GM12874 (cell line): ENCODE results near the gene KRTCAP2.

Source experiments
- TF ChIP-seq, protein P1 (sequence below): IDR thresholded peaks from 2 replicates; pipeline ENCODE4 v1.5.1; 2011; ENCODE audit warnings: low read depth, mild to moderate bottlenecking, control low read depth, low read length, moderate library complexity; ENCODE audit not compliant: insufficient read depth

The KRTCAP2 gene

DNA sequence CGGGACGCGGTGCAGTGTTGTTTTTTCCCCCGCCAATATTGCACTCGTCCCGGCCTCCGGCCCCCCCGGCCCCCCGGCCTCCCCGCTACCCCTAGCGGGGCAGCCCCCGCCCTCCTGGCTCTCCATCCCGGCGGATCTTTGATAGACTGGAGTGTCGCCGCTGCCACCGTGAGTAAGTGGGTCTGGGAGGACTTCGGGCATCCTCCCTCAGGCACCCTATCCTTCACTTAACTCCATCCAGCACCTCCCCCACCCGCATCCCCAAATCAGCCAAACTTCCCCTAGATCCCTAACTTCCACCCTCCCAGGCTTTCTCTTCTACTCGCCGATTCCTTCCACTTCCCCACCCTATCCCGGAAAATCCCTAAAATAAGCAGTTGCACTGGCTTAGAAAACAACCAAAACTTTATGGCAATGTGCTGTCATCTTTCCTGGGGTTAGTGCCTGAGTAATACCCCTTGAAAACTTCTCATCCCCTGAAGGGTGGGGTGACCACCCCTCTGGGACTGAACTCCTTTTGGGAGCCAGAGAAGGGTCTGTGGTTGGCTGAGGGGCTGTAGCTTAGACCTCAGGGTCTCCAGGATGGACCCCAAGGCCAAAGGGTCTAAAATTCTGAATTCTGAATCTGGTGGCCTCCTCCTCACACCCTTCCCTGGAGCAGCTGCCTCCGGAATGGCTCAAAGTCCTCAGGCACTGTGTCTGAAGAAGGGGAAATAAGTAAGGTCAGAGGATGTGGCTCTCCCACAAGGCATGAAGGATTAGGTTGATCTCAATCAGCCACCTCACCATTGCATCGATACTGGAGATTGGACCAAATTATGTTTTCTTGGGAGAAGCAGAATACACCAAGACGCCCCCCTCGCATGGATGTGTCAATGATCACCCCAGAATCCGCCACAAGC, 22.3 kb upstream of the KRTCAP2 start:
- TF ChIP-seq, protein P1, sequence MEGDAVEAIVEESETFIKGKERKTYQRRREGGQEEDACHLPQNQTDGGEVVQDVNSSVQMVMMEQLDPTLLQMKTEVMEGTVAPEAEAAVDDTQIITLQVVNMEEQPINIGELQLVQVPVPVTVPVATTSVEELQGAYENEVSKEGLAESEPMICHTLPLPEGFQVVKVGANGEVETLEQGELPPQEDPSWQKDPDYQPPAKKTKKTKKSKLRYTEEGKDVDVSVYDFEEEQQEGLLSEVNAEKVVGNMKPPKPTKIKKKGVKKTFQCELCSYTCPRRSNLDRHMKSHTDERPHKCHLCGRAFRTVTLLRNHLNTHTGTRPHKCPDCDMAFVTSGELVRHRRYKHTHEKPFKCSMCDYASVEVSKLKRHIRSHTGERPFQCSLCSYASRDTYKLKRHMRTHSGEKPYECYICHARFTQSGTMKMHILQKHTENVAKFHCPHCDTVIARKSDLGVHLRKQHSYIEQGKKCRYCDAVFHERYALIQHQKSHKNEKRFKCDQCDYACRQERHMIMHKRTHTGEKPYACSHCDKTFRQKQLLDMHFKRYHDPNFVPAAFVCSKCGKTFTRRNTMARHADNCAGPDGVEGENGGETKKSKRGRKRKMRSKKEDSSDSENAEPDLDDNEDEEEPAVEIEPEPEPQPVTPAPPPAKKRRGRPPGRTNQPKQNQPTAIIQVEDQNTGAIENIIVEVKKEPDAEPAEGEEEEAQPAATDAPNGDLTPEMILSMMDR, result no peak

DNA sequence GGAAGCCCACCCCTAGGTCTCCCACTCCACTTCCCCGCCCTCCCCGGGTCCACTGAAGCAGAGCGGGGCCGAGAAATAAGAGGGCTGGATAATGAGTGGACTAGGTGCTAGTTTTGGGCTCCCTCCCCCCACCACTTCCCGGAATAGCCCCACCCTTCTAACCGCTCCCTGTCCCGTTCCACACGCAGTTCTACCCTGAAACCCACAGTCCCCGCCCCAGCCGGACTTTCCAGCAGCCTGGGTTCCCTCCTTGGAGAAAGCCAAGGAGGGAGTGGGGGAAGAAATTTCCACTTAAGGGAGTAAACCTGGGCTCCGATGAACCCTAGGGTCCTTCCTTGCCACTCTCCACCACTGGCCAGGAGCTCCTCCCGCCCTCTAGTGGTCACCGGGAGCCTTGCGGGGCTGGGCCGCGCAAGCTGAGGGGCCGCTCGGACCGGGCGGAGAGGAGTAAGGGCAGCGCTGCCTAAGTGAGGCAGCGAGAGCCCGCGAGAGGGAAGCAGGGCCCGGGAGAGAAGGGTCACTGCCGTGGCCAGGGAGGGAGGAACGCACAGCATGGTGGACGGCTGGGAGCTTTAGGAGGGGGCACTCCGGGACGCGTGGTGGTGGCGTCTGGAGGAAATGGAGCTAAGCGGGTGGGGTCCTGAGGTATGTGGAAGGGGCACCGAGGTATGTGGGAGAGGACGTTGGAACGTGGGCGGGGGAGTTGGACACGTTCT, 20.3 kb upstream of the KRTCAP2 start:
- TF ChIP-seq, protein P1, result peak; percentile 99

DNA sequence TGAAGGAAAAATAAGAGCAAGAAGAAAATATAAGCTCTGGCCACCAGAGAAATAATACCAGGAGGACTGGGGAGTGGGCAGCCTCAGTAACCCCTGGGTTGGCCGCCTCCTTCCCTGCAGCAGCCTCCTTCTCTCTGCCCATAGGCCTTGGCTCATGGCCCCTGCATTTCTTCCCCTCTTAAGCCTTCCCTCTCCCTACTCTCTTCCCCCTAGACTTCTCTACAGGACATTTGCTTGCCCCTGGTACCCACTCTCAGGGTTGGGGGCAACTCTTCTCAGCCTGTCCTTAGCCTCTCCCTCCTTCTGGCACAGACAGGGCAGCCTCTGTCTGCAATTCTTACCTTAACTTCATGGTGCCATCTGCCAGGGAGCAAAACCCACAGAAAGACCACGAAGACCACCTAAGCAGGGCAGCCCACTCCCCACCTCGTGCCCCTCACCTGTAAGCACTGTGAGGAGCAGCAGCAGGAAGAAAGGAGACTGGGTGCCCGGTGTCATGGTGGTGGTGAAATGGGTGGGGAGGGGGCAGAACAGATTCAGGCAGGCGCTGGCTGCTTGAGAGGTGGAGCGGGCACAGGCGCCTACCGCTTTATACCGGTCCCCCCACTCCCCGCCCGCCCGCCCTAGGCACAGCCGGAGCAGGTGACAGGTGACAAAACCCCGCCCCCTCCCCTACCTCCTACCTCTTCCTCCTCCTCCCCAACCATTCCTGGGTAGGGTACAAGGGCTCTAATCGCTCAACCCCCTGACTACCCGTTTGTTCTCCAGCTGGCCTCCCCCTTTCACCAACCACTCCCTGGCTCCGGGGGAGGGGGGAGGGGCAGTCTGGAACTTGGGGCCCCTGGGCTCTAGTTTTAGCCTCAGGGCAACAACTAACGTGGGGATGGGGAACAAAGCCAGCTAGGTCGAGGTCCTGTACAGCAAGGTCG, 19.5 kb upstream of the KRTCAP2 start:
- TF ChIP-seq, protein P1, result no peak

DNA sequence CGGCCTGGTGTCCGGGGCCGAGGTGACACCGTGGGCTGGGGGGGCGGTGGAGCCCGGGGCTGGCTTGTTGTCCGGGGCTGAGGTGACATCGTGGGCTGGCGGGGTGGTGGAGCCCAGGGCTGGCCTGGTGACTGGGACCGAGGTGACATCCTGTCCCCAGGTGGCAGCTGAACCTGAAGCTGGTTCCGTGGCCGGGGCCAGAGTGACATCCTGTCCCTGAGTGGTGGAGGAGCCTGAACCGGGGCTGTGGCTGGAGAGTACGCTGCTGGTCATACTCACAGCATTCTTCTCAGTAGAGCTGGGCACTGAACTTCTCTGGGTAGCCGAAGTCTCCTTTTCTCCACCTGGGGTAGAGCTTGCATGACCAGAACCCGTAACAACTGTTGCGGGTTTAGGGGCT, 18.8 kb upstream of the KRTCAP2 start:
- TF ChIP-seq, protein P1, result no peak

DNA sequence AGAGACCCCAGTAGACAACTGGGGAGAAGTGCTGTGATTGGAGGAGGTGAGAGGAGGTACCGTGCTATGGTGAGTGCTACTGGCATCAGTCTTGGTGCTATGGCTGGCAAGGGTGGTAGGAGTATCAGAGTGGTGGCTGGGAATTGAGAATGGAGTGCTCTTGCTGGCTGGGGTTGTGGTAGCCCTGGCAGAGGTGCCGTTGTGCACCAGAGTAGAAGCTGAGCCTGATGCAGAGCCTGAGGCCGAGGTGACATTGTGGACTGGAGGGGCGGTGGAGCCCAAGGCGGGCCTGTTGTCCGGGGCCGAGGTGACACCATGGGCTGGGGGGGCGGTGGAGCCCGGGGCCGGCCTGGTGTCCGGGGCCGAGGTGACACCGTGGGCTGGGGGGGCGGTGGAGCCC, 15.2 kb upstream of the KRTCAP2 start:
- TF ChIP-seq, protein P1, result no peak

DNA sequence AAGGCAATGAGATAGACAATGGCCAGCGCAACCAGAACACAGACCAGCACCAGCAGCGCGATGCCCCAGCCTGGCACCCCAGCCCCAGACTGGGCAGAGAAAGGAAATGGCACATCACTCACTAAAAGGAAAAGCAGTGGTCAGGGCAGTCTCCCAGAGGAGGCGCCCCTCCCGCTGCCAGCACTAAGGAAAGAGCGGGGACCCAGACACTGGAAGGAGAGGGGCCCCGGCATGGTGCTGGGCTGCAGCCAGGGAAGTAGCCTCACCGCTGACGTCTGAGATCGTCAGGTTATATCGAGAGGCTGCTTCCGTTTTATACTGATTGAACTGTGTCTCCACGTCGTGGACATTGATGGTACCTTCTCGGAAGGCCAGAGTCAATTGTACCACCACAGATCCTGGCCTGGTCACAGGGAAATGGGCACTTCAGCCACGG, 14.4 kb upstream of the KRTCAP2 start:
- TF ChIP-seq, protein P1, result no peak
